Measurements from ENCODE around the gene ADAMTSL1.

ADAMTSL1 gene

GRCh38 chr9:18947892-18948339 is 474.0 kb downstream of the ADAMTSL1 start:
- no peak overlapping the region for H3K27ac ChIP-seq
- TF ChIP-seq, protein P1, sequence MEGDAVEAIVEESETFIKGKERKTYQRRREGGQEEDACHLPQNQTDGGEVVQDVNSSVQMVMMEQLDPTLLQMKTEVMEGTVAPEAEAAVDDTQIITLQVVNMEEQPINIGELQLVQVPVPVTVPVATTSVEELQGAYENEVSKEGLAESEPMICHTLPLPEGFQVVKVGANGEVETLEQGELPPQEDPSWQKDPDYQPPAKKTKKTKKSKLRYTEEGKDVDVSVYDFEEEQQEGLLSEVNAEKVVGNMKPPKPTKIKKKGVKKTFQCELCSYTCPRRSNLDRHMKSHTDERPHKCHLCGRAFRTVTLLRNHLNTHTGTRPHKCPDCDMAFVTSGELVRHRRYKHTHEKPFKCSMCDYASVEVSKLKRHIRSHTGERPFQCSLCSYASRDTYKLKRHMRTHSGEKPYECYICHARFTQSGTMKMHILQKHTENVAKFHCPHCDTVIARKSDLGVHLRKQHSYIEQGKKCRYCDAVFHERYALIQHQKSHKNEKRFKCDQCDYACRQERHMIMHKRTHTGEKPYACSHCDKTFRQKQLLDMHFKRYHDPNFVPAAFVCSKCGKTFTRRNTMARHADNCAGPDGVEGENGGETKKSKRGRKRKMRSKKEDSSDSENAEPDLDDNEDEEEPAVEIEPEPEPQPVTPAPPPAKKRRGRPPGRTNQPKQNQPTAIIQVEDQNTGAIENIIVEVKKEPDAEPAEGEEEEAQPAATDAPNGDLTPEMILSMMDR (conservative IDR thresholded peaks at IDR 0.05): no peak

- H3K27ac ChIP-seq: no peak overlapping the region
- TF ChIP-seq, protein P1 (conservative IDR thresholded peaks at IDR 0.05): no peak
Measured at GRCh38 chr9:18951936-18952335, 478.0 kb downstream of the ADAMTSL1 start.

DNA sequence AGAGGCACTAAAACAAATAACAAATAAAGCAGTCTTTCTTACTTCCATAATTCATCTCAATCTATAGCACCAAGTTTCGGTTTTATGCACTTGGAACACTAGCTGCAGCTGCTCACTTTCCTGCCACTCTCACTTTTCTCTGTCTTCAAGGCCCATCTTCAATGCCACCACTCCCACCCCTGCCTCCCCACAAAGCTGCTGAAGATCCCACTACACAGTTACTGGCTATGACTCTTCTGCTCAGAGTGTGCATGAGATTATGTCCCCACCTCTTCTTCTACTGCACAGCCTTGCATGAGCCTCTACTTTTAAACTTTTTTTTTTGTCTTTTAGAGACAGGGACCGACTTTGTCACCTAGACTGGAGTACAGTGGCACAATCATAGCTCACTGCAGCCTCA is 481.7 kb downstream of the ADAMTSL1 start:
- TF ChIP-seq, protein P1 (conservative IDR thresholded peaks at IDR 0.05): no peak
- H3K27ac ChIP-seq: no peak overlapping the region
